Measurements from ENCODE around the gene LRBA.
"Not testable (repeated sequence)": the region's sequence is repeated elsewhere in the genome, so short reads cannot be mapped to it uniquely, and the experiment has no call there.

The LRBA gene

DNA sequence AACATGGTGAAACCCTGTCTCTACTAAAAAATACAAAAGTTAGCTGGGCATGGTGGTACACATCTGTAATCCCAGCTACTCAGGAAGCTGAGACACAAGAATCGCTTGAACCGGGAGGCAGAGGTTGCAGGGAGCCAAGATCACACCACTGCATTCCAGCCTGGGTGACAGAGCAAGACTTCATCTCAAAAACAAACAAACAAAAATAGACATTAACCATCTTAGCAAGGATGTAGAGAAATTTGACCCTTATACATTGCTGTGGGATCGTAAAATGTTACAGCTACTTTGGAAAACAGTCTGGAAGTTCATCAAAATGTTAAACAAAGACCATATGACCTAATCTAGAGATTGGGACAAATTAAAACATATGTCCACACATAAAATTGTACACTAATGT lies 96.5 kb downstream of the LRBA start:
- not testable (repeated sequence) for H3K4me1 Mint-ChIP-seq (ENCODE audit: low read depth); H3K27me3 Mint-ChIP-seq; H3K4me3 Mint-ChIP-seq; H3K9me3 Mint-ChIP-seq (ENCODE audit: low read depth); H3K27ac Mint-ChIP-seq
- peaks cover 29% of the 10 kb centered on the region for H3K36me3 Mint-ChIP-seq

DNA sequence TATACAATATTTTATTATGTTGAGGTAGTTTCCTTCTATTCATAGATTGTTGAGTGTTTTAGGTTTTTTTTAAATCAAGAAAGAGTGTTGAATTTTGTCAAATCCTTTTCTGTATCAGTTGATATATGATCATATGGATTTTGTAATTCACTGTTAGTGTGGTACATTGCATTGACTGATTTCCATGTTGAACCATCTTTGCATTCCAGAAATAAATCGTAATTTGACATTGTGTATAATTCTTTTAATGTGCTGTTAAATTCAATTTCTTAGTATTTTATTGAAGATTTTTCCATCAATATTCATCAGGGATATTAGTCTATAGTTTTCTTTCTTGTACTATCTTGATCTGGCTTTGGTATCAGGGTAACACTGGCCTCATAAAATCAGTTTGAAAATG lies 103.8 kb downstream of the LRBA start:
- Mint-ChIP-seq H3K9me3 (ENCODE audit: low read depth) (peaks cover 4% of the 10 kb centered on the region), H3K4me3 (no peak overlapping the region), H3K4me1 (ENCODE audit: low read depth) (peaks cover 7% of the 10 kb centered on the region), H3K27me3 (no peaks in the 10 kb centered on the region), H3K36me3 (peaks cover 66% of the 10 kb centered on the region), H3K27ac (no peak overlapping the region)

DNA sequence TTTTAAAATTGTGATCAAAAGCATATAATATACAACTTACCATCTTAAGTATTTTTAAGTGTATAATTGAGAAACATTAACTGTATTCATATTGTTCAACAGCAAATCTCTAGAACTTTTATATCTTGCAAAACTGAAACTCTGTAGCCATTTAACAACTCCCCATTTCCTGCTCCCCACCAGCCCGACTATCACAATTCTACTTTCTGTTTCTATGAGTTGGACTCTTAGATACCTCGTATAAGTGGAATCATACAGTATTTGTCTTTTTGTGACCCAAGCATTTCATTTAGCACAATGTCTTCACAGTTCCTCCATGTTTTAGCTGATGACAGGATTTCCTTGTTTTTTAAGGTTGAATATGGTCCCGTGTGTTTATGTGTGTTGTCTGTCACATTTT lies 106.0 kb downstream of the LRBA start:
- Mint-ChIP-seq H3K4me3 (no peak overlapping the region), H3K9me3 (ENCODE audit: low read depth) (peaks cover 4% of the 10 kb centered on the region), H3K27ac (no peak overlapping the region), H3K27me3 (no peaks in the 10 kb centered on the region), H3K4me1 (ENCODE audit: low read depth) (peaks cover 14% of the 10 kb centered on the region), H3K36me3 (peaks cover 59% of the 10 kb centered on the region)

DNA sequence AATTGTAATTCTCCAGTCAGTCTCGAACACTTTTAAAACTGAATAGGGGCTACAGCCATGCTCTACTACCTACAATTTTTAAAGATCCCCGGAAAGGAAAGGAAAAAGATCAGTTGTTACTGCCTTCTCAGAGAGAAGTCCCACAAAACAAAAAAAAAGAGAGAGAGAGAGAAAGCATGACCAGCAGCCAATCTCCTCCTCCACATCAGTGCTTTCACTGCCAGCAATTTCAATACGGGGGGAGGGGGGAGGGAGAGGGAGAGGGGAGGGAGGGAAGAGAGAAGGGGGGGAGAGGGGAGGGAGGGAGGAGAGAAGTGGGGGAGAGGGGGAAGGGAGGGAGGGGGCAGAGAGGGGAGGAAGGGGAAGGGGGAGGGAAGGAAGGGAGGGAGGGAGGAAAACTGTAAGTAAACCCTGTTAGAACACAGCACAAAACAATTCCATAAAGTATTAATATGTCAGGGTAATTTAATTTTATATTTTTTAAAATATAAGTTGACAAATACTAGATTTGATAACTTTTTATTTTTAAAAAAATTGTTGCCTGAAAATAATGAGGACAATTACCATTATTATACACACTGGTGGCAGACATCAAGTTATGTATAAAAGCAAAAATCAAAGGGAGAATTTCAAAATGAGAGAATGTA lies 108.0 kb downstream of the LRBA start:
- Mint-ChIP-seq H3K9me3 (ENCODE audit: low read depth) (no peaks in the 10 kb centered on the region), H3K4me3 (no peak overlapping the region), H3K27ac (peak overlapping the region; percentile 64), H3K27me3 (no peaks in the 10 kb centered on the region), H3K36me3 (peaks cover 58% of the 10 kb centered on the region), H3K4me1 (ENCODE audit: low read depth) (peaks cover 16% of the 10 kb centered on the region)

- H3K36me3 Mint-ChIP-seq = peaks cover 45% of the 10 kb centered on the region
- no peaks in the 10 kb centered on the region for H3K27me3 Mint-ChIP-seq
- no peak overlapping the region for H3K4me3 Mint-ChIP-seq
- H3K9me3 Mint-ChIP-seq (ENCODE audit: low read depth) = no peaks in the 10 kb centered on the region
- no peak overlapping the region for H3K27ac Mint-ChIP-seq
- peaks cover 16% of the 10 kb centered on the region for H3K4me1 Mint-ChIP-seq (ENCODE audit: low read depth)
Measured at GRCh38 chr4:150904671-150905070, 110.4 kb downstream of the LRBA start.

DNA sequence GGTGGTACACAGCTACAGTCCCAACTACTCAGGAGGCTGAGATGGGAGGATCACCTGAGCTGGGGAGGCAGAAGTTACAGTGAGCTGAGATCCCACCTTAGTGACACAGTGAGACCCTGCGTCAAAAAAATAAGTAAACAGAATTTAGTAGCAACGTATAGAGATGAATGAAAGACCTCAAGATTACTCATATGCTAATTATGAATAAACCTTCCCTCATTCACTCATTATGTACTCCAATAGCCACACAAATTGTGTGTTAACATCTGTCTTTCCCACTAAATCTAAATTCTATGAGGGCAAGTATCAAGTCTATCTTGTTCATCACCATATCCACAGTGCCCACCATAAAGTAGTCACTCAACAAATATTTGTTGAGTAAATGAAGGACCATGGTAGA lies 111.5 kb downstream of the LRBA start:
- no peak overlapping the region for H3K27ac Mint-ChIP-seq
- H3K27me3 Mint-ChIP-seq = no peaks in the 10 kb centered on the region
- H3K4me1 Mint-ChIP-seq (ENCODE audit: low read depth) = peaks cover 12% of the 10 kb centered on the region
- peaks cover 44% of the 10 kb centered on the region for H3K36me3 Mint-ChIP-seq
- H3K9me3 Mint-ChIP-seq (ENCODE audit: low read depth) = no peaks in the 10 kb centered on the region
- no peak overlapping the region for H3K4me3 Mint-ChIP-seq

DNA sequence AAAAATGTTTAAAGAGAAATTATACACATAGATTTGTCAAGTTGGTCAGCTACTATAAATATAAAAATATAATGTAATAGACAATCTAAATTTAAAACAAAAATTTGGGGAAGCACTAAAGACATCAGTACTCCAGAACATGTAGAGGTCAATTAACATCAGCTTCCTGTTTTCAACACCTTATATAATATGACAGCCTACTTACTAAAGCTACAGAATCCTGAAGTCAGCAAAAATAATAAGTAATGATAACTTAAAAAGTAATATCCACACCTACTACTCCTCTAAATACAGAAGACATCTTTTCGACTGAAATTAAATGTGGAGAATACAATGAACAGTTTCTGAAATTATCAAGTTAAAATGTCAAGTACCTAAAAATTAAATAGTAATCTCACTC lies 118.6 kb downstream of the LRBA start:
- Mint-ChIP-seq H3K4me1 (ENCODE audit: low read depth) (no peaks in the 10 kb centered on the region), H3K27me3 (no peaks in the 10 kb centered on the region), H3K36me3 (peaks cover 38% of the 10 kb centered on the region), H3K9me3 (ENCODE audit: low read depth) (no peaks in the 10 kb centered on the region), H3K27ac (no peak overlapping the region), H3K4me3 (no peak overlapping the region)

DNA sequence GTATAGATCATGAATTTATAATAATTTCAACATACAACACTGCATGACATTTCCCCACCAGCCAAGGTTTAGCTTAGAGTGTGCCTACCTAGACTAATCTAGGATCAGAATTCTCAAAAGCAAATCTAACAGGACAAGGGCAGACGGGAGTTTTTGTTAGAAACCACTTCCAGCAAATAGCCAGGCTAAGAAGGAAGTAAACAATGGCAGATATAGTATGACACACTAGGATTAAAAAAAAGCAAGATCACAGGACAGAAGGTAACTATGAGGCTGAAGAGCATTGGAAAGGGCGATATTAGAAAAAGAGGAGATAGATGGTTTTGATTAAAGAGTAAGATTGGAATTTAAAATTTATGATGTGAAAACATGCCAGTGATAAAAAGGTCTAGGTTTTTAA lies 124.8 kb downstream of the LRBA start:
- H3K4me3 Mint-ChIP-seq = no peak overlapping the region
- no peaks in the 10 kb centered on the region for H3K9me3 Mint-ChIP-seq (ENCODE audit: low read depth)

GRCh38 chr4:150889306-150889705 lies 125.8 kb downstream of the LRBA start:
- Mint-ChIP-seq H3K4me3 (no peak overlapping the region), H3K9me3 (ENCODE audit: low read depth) (no peaks in the 10 kb centered on the region), H3K36me3 (peaks cover 25% of the 10 kb centered on the region), H3K27ac (no peak overlapping the region), H3K4me1 (ENCODE audit: low read depth) (peaks cover 11% of the 10 kb centered on the region), H3K27me3 (no peaks in the 10 kb centered on the region)

More for the DNA sequence above, 124.8 kb downstream of the LRBA start:
- Mint-ChIP-seq H3K36me3 (peaks cover 25% of the 10 kb centered on the region), H3K4me1 (ENCODE audit: low read depth) (peaks cover 11% of the 10 kb centered on the region), H3K27me3 (no peaks in the 10 kb centered on the region), H3K27ac (peak overlapping the region; percentile 1)

- H3K4me3 Mint-ChIP-seq = no peak overlapping the region
Measured at GRCh38 chr4:150888625-150889024, 126.5 kb downstream of the LRBA start.

DNA sequence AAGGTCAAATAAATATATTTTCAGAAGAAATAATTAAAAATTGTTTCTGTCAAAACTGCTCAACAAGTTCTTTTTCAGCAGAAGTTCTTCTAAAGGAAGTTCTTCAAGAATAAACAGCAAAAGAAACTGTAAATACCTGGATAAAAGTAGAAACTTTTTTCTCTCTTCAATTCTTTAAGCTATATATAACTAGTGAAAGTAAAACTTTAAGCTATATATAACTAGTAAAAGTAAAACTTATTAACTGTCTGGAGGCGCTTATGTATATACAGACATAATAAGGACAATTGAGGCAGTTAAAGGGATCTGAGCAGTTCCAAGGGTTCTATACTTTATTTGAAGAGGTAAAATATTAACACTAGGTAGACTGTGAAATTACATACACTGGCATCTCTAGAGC lies 126.9 kb downstream of the LRBA start:
- no peak overlapping the region for H3K4me3 Mint-ChIP-seq
- peaks cover 22% of the 10 kb centered on the region for H3K36me3 Mint-ChIP-seq
- no peaks in the 10 kb centered on the region for H3K27me3 Mint-ChIP-seq
- no peaks in the 10 kb centered on the region for H3K9me3 Mint-ChIP-seq (ENCODE audit: low read depth)
- peaks cover 11% of the 10 kb centered on the region for H3K4me1 Mint-ChIP-seq (ENCODE audit: low read depth)
- no peak overlapping the region for H3K27ac Mint-ChIP-seq

More at GRCh38 chr4:150888625-150889024, 126.5 kb downstream of the LRBA start:
- no peak overlapping the region for H3K27ac Mint-ChIP-seq
- peaks cover 11% of the 10 kb centered on the region for H3K4me1 Mint-ChIP-seq (ENCODE audit: low read depth)
- H3K36me3 Mint-ChIP-seq = peaks cover 22% of the 10 kb centered on the region
- no peaks in the 10 kb centered on the region for H3K27me3 Mint-ChIP-seq
- H3K9me3 Mint-ChIP-seq (ENCODE audit: low read depth) = no peaks in the 10 kb centered on the region

DNA sequence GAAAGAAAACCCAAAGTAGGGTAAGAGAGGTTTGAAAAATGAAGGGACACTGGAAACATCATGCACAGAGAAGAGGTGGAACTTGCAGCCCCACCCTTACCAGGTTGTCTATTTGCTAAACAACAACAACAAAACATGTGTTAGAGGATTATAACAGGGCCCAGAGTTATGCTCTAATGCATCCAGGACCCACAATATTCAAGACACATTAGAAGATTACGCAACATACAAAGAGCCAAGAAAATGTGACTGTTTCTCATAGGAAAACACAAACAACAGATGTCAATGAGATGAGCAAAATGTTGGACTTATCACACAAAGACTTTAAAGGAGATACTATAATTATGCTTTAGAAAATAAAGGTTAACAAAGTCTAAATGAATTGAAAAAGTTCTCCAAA lies 128.5 kb downstream of the LRBA start:
- H3K9me3 Mint-ChIP-seq (ENCODE audit: low read depth) = no peaks in the 10 kb centered on the region
- H3K4me1 Mint-ChIP-seq (ENCODE audit: low read depth) = peaks cover 11% of the 10 kb centered on the region
- H3K27ac Mint-ChIP-seq = no peak overlapping the region
- no peak overlapping the region for H3K4me3 Mint-ChIP-seq
- no peaks in the 10 kb centered on the region for H3K27me3 Mint-ChIP-seq
- peaks cover 14% of the 10 kb centered on the region for H3K36me3 Mint-ChIP-seq

- H3K27me3 Mint-ChIP-seq = no peaks in the 10 kb centered on the region
- H3K27ac Mint-ChIP-seq = no peak overlapping the region
- H3K4me1 Mint-ChIP-seq (ENCODE audit: low read depth) = peaks cover 11% of the 10 kb centered on the region
- H3K36me3 Mint-ChIP-seq = peaks cover 22% of the 10 kb centered on the region
- H3K4me3 Mint-ChIP-seq = no peak overlapping the region
- no peaks in the 10 kb centered on the region for H3K9me3 Mint-ChIP-seq (ENCODE audit: low read depth)
Measured at GRCh38 chr4:150884625-150885024, 130.5 kb downstream of the LRBA start.

DNA sequence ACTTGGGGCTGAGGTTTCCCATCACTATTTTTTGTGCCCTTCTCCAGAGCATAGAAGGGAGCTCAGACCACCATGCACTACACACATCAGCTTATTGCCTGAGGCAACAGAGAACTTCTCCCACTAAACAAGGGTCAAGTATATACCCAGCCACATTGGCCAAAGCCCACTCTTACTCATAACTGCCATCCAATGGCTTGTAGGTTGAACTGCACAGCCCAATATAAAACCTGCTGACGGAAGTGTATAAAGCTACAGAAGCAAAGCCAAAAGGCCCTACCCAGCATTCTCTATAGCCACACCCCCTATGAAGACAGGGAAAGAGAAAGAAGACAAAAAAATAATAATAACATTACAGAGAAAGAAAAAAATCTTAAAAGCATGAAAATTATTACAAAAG lies 139.7 kb downstream of the LRBA start:
- Mint-ChIP-seq H3K4me1 (ENCODE audit: low read depth) (peaks cover 9% of the 10 kb centered on the region), H3K4me3 (no peak overlapping the region), H3K27me3 (no peaks in the 10 kb centered on the region), H3K36me3 (peaks cover 39% of the 10 kb centered on the region), H3K9me3 (ENCODE audit: low read depth) (peaks cover 8% of the 10 kb centered on the region), H3K27ac (no peak overlapping the region)

- Mint-ChIP-seq H3K36me3 (peaks cover 32% of the 10 kb centered on the region), H3K27ac (peak overlapping the region; percentile 34), H3K9me3 (ENCODE audit: low read depth) (peaks cover 8% of the 10 kb centered on the region), H3K4me3 (no peak overlapping the region), H3K4me1 (ENCODE audit: low read depth) (peaks cover 9% of the 10 kb centered on the region), H3K27me3 (no peaks in the 10 kb centered on the region)
Measured at GRCh38 chr4:150874338-150875226, 140.5 kb downstream of the LRBA start.

Data from activated naive CD8-positive, alpha-beta T cell (primary cell).